ENCODE results near the gene GPR15.

Gene GPR15

DNA sequence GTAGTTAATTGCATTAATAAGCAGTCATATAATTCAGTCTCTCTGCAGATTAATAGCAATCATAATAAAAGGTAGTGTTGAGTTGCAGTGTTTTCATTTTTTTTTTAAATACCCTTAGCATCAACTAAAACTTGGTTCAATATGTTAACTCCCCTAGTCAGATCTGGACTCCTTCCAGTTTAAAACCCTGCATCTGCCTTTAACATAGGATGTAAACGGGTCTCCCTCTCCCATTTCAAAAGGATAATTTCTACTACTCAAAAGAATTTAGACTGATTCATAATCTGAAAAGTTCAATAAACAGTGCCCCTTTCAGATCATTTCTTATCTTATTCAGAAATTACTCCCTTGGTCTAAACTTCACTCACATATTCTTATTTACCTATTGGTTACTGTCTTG is 50.3 kb downstream of the GPR15 start:
- DNase-seq (ENCODE audit: insufficient read length, low spot score): no peak
- FAIRE-seq: no peak

DNA sequence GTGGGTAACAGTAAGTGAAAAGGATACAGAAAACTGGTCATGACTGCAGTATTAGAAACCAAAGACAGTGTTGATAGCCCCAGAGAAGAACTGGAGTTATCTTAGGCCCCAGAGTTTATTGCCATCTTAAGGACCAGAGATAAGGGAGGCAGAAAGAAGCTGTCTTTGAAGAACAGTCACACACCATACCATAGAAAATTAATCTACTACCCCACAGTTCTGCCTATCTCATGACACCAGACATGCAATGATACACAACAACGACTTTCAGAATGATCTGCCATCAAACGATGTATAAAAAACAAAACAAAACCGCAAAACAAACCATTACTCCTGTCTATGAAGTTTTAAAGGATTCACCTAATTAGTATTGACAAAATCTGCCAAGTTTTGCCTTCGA is 52.0 kb downstream of the GPR15 start:
- FAIRE-seq (no peak), DNase-seq (ENCODE audit: insufficient read length, low spot score) (no peak)

Data from HTR-8/SVneo (cell line).